Effector memory CD8-positive, alpha-beta T cell (primary cell): ENCODE results near the gene ATXN2L.

Experiments used
- ATAC-seq: fragments of 150-1000 bp; cut with Tn5 transposase; replicated peaks from 2 replicates; pipeline ENCODE4 v1.10.0; 2021; ENCODE audit warnings: mild to moderate bottlenecking, moderate library complexity
- DNase-seq, 3 experiments: peaks; one replicate each; pipeline ENCODE4 v3.0.0; 2021
- H3K27ac Mint-ChIP-seq, 2 donors: one replicate each; pipeline ENCODE4 v1.8.0; 2022; ENCODE audit warnings: mild to moderate bottlenecking in 2 of 2, mixed read lengths in 2 of 2, moderate library complexity in 2 of 2
- H3K27me3 Mint-ChIP-seq, 2 donors: one replicate each; pipeline ENCODE4 v1.8.0; 2022; ENCODE audit warnings: mixed read lengths in 2 of 2
- H3K36me3 Mint-ChIP-seq: one replicate; pipeline ENCODE4 v1.8.0; 2022; ENCODE audit warnings: mild to moderate bottlenecking, moderate library complexity, mixed read lengths; ENCODE audit not compliant: insufficient read depth
- H3K4me1 Mint-ChIP-seq, 2 donors: one replicate each; pipeline ENCODE4 v1.8.0; 2022; ENCODE audit warnings: low read depth in 2 of 2, mixed read lengths in 2 of 2
- H3K4me3 Mint-ChIP-seq, 2 donors: one replicate each; pipeline ENCODE4 v1.8.0; 2022; ENCODE audit warnings: mild to moderate bottlenecking in 2 of 2, mixed read lengths in 2 of 2, moderate library complexity in 2 of 2
- H3K9me3 Mint-ChIP-seq, 2 donors: one replicate each; pipeline ENCODE4 v1.8.0; 2022; ENCODE audit warnings: mixed read lengths in 2 of 2

Gene ATXN2L

GRCh38 chr16:28829747-28830146 is 6.9 kb downstream of the ATXN2L start:
- Mint-ChIP-seq H3K27me3 (no peaks in the 10 kb centered on the region), H3K27ac (peak overlapping the region in 1 of 2 donors; percentile 35), H3K36me3 (peaks cover 99% of the 10 kb centered on the region), H3K9me3 (no peaks in the 10 kb centered on the region), H3K4me3 (no peak overlapping the region), H3K4me1 (peaks cover 12 to 30% of the 10 kb centered on the region in 2 donors)
- ATAC-seq (no peak), DNase-seq (no peak)

GRCh38 chr16:28830531-28830930 is 7.7 kb downstream of the ATXN2L start:
- no peak for DNase-seq
- no peaks in the 10 kb centered on the region for H3K27me3 Mint-ChIP-seq
- H3K9me3 Mint-ChIP-seq: no peaks in the 10 kb centered on the region
- H3K4me1 Mint-ChIP-seq: peaks cover 7 to 23% of the 10 kb centered on the region in 2 donors
- H3K4me3 Mint-ChIP-seq: no peak overlapping the region
- ATAC-seq: no peak
- peaks cover 99% of the 10 kb centered on the region for H3K36me3 Mint-ChIP-seq
- peak overlapping the region in 1 of 2 donors; percentile 35 for H3K27ac Mint-ChIP-seq

- Mint-ChIP-seq H3K27me3 (no peaks in the 10 kb centered on the region), H3K4me3 (no peak overlapping the region), H3K27ac (peak overlapping the region; percentile 42 to 88), H3K36me3 (peaks cover 93% of the 10 kb centered on the region), H3K9me3 (no peaks in the 10 kb centered on the region), H3K4me1 (peaks cover 2 to 9% of the 10 kb centered on the region in 2 donors)
- DNase-seq: no peak
- no peak for ATAC-seq
Measured at GRCh38 chr16:28834349-28834748, 11.6 kb downstream of the ATXN2L start.

GRCh38 chr16:28834873-28835863 is 12.4 kb downstream of the ATXN2L start:
- peak overlapping the region; percentile 42 to 88 for H3K27ac Mint-ChIP-seq

GRCh38 chr16:28835864-28836760 is 13.3 kb downstream of the ATXN2L start:
- Mint-ChIP-seq H3K9me3 (no peaks in the 10 kb centered on the region), H3K36me3 (peaks cover 83% of the 10 kb centered on the region), H3K27me3 (no peaks in the 10 kb centered on the region), H3K4me1 (peaks cover 2 to 6% of the 10 kb centered on the region in 2 donors), H3K27ac (peak overlapping the region; percentile 31 to 88), H3K4me3 (no peak overlapping the region)
- ATAC-seq (no peak), DNase-seq (no peak)

More at GRCh38 chr16:28834873-28835863, 12.4 kb downstream of the ATXN2L start:
- H3K4me1 Mint-ChIP-seq: peaks cover 2 to 9% of the 10 kb centered on the region in 2 donors
- DNase-seq: no peak
- peaks cover 87% of the 10 kb centered on the region for H3K36me3 Mint-ChIP-seq
- H3K4me3 Mint-ChIP-seq: no peak overlapping the region
- no peaks in the 10 kb centered on the region for H3K27me3 Mint-ChIP-seq
- H3K9me3 Mint-ChIP-seq: no peaks in the 10 kb centered on the region
- no peak for ATAC-seq

- H3K9me3 Mint-ChIP-seq: no peaks in the 10 kb centered on the region
- DNase-seq: no peak
- peaks cover 83% of the 10 kb centered on the region for H3K36me3 Mint-ChIP-seq
- peak overlapping the region; percentile 31 to 88 for H3K27ac Mint-ChIP-seq
- H3K4me1 Mint-ChIP-seq: peaks cover 2 to 5% of the 10 kb centered on the region in 2 donors
- H3K4me3 Mint-ChIP-seq: no peak overlapping the region
- no peak for ATAC-seq
- no peaks in the 10 kb centered on the region for H3K27me3 Mint-ChIP-seq
Measured at GRCh38 chr16:28836761-28837064, 13.9 kb downstream of the ATXN2L start.

GRCh38 chr16:28837672-28838557 is 15.1 kb downstream of the ATXN2L start:
- Mint-ChIP-seq H3K27ac (peak overlapping the region in 1 of 2 donors; percentile 54), H3K4me1 (peaks cover under 1 to 2% of the 10 kb centered on the region in 2 donors), H3K27me3 (no peaks in the 10 kb centered on the region), H3K36me3 (peaks cover 76% of the 10 kb centered on the region), H3K4me3 (no peak overlapping the region), H3K9me3 (no peaks in the 10 kb centered on the region)
- no peak for DNase-seq
- ATAC-seq: no peak

- H3K27me3 Mint-ChIP-seq: no peaks in the 10 kb centered on the region
- peaks cover 0 to 4% of the 10 kb centered on the region in 2 donors for H3K4me1 Mint-ChIP-seq
- ATAC-seq (peak; percentile 24), DNase-seq (no peak)
- H3K27ac Mint-ChIP-seq: peak overlapping the region in 1 of 2 donors; percentile 54
- no peak overlapping the region for H3K4me3 Mint-ChIP-seq
- H3K36me3 Mint-ChIP-seq: peaks cover 72% of the 10 kb centered on the region
- no peaks in the 10 kb centered on the region for H3K9me3 Mint-ChIP-seq
Measured at GRCh38 chr16:28838558-28838918, 15.7 kb downstream of the ATXN2L start.

GRCh38 chr16:28839004-28839639 is 16.3 kb downstream of the ATXN2L start:
- ATAC-seq (no peak), DNase-seq (no peak)
- Mint-ChIP-seq H3K27me3 (no peaks in the 10 kb centered on the region), H3K4me1 (peaks cover under 1 to 4% of the 10 kb centered on the region in 2 donors), H3K36me3 (peaks cover 66% of the 10 kb centered on the region), H3K27ac (peak overlapping the region; percentile 46 to 54), H3K9me3 (no peaks in the 10 kb centered on the region), H3K4me3 (no peak overlapping the region)

GRCh38 chr16:28839899-28840298 is 17.1 kb downstream of the ATXN2L start:
- Mint-ChIP-seq H3K36me3 (peaks cover 62% of the 10 kb centered on the region), H3K27ac (no peak overlapping the region), H3K4me1 (peaks cover 7 to 8% of the 10 kb centered on the region in 2 donors), H3K9me3 (no peaks in the 10 kb centered on the region), H3K27me3 (no peaks in the 10 kb centered on the region), H3K4me3 (peak overlapping the region in 1 of 2 donors; percentile 27)
- ATAC-seq (no peak), DNase-seq (no peak)

GRCh38 chr16:28842696-28843095 is 19.9 kb downstream of the ATXN2L start:
- Mint-ChIP-seq H3K4me3 (no peak overlapping the region), H3K4me1 (peaks cover 28 to 30% of the 10 kb centered on the region in 2 donors)

GRCh38 chr16:28843766-28844165 is 21.0 kb downstream of the ATXN2L start:
- H3K9me3 Mint-ChIP-seq: no peaks in the 10 kb centered on the region
- ATAC-seq: no peak
- no peaks in the 10 kb centered on the region for H3K27me3 Mint-ChIP-seq
- peaks cover 35% of the 10 kb centered on the region for H3K36me3 Mint-ChIP-seq
- H3K4me3 Mint-ChIP-seq: peak overlapping the region; percentile 19 to 94
- H3K4me1 Mint-ChIP-seq: peaks cover 28 to 30% of the 10 kb centered on the region in 2 donors
- no peak for DNase-seq
- H3K27ac Mint-ChIP-seq: peak overlapping the region in 1 of 2 donors; percentile 95

More at GRCh38 chr16:28842696-28843095, 19.9 kb downstream of the ATXN2L start:
- Mint-ChIP-seq H3K27me3 (no peaks in the 10 kb centered on the region), H3K27ac (no peak overlapping the region), H3K36me3 (peaks cover 45% of the 10 kb centered on the region), H3K9me3 (no peaks in the 10 kb centered on the region)
- DNase-seq (no peak), ATAC-seq (no peak)
